ENCODE measurements around the gene CST3.
"Not testable (repeated sequence)": the region's sequence is repeated elsewhere in the genome, so short reads cannot be mapped to it uniquely, and the experiment has no call there.

CST3 gene

DNA sequence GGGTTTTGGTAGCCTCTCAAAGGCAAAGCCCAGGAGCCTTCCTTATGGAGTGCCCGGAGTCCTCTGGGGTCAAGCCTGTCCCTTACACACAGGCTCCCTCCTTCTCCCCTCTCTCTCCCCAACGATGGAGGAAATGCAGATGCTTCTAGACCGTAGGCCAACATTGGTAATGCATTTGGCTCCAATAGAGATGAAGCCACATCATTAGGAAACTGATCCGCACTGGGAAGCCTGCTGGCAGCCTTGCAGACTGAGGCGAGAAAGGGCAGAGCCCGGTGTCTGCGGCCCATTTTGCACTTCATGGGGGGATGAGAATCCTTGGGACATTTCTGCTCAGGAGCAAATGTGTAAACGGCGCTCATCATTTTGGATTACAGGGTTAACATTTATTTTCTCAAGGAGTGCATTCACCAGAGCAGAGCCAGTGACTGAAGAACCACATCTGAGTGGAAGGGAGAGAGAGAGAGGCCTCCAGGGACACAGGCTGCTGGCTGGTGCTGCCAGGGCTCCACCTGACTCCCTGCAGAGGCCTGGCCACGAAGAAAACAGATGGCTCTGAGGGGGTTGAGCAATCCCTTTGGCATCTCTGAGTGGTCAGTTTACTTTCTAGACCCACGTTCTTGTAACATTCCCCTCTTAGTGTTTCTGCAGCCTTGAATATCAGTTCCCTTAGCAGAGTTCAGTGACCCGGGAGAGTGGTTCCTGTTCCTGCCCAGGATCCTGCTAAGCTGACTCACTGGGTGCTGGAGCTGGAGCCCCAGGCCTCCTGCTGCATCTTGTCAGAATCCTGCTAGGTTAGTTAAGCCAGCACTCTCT is 4.4 kb upstream of the CST3 start:
- FAIRE-seq, result no peak

DNA sequence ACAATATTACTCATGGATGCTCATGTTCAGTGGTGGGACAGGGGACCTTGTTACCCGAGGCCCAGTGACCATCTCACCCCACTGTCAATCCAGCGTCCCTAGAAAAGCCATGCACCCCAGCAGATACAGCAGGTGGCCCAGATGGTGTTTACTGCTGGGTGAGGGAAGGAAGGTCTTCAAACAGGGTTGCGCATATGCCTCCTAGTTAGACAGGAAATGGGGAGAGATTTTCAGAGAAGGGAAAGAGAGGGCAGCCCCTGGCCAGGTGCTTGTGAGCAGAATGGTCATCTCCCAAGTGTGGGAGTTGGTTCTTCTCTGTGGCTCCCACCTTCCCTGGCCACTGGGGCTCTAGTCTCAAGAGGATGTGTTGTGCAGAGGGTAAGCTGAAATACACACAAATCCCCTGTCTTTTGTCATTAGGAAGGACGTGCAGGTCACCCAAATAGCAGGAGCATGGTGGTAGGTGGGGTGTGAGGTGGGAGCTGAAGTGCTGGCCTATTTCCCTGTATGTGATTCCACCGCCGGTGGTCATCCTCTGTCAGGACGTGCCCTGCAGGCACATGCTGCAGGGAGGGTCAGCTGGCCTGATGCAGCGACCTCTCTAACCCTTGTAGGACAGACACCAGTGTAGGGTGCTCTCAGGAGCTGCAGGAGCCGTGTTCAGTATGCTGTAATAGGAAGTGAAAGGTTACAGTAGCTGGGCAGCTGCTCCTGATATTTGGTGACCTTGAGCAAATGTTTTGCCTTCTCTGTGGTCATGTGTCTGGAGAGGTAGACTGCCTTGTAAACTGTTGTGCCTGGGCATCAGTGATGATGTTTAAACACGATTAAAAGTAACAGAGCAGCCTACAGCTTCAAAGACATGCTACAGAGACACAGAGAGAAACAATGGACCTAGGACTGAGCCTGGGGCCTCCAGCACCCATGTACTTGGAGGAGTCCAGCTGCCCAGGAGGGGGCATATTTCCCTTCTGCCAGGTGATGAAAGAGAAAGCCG is 3.2 kb upstream of the CST3 start:
- no peak for FAIRE-seq

DNA sequence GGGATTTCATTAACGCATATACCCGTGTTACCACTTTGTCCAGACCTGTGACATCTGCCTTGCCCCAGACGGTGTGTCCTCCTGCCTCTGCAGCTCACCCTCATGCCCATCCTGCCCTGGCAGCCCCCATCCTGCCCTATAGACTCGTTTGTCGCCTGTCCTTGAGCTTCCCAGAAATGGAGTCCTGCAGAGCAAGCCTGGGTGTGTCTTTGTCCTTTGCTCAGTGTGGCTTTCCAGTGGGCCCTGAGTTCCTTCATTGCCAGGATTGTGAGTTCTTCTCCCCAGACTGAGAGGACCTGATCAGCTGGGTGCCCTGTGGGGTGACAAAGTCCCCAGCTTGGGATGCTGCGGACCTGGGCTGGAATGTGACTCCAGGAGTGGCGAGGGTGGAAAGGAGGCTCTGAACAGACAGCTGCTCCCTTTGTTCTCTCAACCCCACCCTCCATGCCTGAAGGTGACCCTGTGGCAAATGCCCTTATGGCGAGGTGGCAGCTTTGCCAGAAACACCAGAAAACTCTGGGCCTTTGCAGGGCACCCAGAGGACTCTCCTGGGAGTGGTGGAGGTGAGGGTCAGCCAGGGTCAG is 2.4 kb upstream of the CST3 start:
- FAIRE-seq, result no peak

DNA sequence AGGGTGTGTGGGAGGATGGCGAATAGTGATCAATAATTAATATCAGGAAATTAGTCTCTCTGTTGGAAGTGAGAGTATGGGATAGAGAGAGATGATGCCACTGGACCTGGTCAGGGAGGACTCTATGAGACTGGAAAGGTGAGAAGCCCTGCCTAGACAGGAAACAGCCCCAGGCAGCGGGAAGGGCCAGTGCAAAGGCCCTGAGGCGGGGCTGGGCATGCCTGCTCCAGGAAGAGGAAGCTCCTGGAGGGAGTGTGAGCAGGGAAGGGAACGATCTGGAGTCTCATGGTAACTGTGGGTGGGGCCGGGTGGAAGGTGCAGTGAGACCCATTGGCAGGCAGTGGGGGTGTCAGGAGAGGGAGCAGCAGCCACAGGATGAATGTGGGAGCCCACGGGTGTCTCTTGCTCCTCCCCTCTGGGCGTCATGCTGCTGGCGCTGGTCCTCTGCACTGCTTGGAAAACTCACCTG is 1.8 kb upstream of the CST3 start:
- FAIRE-seq, result no peak

- no peak for FAIRE-seq
Observed at GRCh38 chr20:23638309-23638708, 554 bp upstream of the CST3 start.

GRCh38 chr20:23636908-23637281 is 860 bp downstream of the CST3 start:
- FAIRE-seq, result no peak

GRCh38 chr20:23636182-23636907 is 1.4 kb downstream of the CST3 start:
- FAIRE-seq, result no peak

DNA sequence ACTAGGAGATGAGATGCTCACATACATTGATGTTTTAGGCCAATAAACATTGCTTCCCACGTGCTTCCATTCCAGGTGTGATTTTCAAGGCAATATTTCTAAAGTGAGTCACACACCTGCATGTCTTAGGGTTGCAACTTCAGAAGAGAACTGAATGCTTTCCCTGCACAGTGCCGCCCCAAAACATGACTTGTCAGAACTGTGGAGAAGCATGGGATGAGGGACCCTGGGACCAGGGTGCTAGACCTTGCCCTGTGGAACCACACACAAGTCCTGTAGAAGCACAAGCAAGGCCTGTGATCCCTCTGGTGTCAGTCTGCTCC is 2.0 kb downstream of the CST3 start:
- not testable (repeated sequence) for FAIRE-seq

DNA sequence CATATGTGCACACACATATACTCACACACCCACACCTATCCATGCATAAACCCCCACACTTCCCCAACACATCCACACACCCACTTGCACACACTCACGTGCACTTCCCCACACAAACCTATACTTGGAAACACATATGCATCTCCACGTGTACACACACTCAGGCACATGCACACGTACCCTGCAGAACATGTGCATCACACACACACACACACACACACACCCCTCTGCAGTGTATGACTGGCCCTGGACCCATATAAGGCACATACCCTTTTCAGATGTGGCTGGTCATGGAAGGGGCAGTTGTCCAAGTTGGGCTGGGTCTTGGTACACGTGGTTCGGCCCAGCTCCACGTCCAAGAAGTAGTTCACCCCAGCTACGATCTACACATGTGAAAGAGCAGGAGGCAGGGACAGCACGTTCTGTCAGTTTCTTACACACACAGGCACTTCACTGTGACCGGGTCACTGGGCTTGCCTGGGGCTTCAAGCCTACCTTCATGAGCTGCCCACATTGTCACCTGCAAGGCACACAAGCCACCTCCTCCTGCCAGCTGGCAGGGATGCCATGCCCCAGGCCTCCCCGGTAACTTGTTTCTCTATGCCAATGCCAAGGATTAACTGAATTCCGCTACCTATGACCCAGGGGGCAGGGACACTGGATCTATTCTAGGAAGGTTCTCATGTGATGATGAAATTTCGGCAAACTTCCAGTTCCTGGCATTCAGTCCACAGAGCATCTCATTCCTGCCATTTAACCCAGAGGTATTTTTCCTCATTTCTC is 2.6 kb downstream of the CST3 start:
- no peak for FAIRE-seq

GRCh38 chr20:23634044-23634801 is 3.5 kb downstream of the CST3 start:
- no peak for FAIRE-seq

- no peak for FAIRE-seq
Observed at GRCh38 chr20:23632711-23633573, 4.8 kb downstream of the CST3 start.

DNA sequence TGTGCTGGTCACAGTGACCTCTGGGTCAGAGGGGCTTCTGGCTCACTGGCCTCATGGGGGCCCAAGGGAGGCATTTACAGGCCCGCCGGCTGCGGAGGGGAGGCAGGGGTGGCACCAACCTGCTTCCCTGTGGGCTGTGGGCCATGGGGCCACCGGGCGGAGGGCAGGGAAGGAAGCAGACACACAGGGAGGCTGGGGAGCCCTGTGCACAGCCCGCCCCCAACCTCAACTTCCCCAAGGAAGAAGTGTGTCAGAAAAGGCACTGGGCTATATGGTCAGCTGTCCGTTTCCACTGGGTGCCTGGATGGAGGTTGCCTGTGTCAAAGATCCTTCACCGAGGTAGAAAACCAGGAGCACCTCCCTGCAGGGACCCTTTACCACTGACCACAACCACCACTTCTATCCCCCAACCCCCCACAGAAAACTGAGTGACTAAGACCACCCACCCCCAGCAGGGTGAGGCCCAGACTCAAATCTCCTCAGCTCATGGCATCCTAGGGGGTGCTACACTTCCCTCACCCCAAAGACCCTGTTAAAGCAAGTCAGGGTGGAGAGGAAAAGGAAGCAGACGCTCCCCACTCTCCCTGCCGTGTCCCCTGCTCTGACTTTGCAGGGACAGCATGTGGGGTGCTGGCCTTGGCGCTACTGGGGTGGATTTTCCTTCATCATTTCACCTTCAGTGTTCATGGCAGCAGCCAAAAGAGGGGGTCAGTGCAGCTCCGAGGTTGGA is 5.6 kb downstream of the CST3 start:
- no peak for FAIRE-seq

DNA sequence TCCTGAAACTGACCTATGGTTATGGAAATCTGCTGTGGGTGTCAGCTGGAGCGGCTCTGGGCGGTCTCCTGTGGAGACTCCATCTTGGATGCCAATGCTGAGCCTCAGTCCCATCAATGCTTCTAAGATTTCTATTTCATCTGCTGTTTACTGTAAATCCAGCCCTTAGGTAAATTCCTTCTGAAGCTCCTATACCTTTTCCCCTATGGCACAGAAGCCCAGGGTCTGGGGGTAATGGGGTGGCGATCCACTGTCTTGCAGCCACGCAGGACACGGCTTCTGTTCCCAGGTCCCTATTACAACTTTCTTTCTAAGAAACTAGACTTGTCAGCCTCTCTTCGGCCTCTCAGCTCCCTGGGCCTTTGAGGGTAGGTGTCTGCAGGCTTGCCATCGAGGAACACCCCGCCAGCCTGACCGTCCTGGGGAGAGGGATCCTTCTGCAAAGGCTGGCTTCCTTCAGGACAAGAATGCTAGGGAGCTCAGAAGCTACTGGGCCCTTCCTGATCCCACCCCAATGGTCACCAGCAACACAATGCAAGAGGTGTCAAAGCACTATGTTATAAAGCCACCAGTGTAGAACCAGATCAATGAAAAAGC is 6.4 kb downstream of the CST3 start:
- no peak for FAIRE-seq

- FAIRE-seq, result no peak
Observed at GRCh38 chr20:23630392-23630849, 7.3 kb downstream of the CST3 start.

DNA sequence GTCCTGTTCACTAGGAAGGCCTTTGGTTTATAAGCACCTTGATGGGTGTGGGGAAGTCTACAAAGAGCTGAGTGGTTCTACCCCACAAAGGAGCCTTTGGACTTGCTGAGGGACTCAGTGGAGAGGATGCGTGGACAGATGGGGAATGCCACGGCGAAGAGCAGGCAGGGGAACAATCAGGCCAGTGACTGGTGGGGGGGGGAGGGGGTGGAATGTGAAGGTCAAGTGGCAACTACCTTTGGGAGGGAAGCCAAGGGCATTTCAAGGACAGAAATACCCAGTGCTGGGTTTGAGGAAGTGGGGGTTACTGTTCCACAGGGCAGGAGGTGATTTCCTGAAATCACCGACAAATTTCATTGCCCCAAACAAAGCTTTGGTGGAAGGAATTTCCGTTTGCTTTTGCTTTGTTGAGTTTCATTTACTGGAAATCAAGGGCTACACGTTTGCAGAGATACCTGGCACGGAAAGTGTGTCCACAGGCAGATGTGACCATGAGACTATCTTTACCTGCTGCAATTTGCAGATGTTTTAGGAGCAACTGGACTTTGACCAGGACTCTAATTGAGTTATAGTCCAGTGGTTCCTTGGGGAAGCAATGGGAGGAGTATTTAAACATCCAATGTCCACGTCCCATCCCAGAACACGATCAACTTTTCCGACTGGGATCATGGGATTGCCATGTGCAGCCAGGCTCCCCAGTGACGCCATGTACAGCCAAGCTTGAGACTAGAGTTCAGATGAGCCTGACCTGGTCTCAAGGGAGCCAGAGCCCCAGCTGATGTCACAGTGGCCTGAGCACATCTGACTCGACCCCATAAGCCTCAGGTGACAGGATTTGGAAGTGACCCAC is 8.0 kb downstream of the CST3 start:
- no peak for FAIRE-seq

DNA sequence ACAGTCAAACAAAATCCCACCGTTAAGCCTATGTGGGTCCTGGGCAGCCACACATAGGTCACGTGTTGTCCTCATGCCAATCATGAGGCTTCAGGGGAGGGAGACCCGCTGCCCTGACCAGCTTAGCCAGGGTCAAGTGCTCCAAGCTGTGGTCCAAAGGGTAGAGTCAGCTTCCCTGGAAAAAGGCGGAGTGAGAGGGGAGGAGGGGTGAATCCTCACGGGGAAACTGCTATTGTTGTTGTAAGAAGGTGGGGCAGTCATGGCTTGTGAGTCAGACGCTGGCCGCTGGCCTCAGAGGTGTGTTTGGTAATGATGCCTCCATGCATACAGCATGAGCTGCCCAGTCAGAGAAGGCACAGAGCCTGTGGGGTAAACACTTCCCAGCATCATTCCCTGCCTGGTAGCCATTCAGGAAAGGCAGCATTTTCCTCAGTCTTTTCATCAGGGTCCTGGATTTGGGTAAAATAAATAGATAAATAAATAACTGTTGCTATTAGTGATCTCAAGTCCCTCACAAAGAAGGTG is 8.7 kb downstream of the CST3 start:
- no peak for FAIRE-seq

DNA sequence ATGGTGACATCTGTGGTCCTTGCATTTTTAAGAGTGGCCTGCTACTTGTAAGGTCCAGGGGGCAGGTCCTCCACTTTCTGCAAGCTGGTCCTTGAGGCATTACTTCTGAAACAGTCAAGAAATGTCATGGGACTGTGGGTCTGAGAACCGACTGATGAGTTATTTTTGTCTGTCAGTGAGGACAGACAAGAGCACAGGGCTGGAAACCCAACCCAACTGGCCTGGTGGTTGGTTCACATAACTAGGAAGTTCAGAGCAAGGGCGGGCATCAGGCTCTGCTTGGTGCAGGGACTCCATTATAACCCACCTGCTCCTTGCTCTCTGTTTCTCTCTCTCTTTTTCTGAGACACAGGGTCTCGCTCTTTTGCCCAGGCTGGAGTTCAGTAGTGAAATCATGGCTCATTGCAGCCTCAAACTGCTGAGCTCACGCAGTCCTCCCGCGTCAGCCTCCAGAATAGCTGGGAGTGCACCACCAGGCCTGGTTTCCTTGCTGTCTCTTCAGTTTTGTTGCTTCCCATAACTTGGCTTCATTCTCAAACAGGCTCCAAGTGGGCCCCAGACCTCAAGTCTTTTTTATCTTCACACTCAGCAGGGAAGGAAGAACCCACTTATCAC is 9.2 kb downstream of the CST3 start:
- FAIRE-seq, result no peak
